Measurements from ENCODE around the gene LRRFIP2.
"Not testable (repeated sequence)": the region's sequence is repeated elsewhere in the genome, so short reads cannot be mapped to it uniquely, and the experiment has no call there.

The LRRFIP2 gene

DNA sequence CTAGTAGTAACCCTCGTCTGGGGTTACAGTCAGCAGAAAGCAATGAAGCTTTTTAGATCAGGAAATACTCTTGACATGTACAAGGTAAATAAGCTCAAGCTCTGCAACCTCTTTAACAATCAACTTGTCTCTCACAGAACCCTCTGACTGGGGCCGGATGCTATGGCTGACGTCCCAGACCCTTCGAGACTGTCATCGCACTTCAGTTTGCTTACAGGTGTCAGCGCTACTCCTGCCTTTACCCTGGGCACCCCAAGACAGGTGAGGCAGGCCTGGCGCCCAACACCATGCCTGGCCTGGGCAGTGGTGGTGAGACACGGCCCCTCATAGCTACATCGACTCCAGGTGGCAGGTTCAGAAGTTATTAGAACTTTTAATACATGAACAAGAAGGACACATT lies 30.6 kb downstream of the LRRFIP2 start:
- no peak for DNase-seq (ENCODE audit: low read depth)

- no peak for DNase-seq (ENCODE audit: low read depth)
Observed at GRCh38 chr3:37141676-37142075, 32.7 kb downstream of the LRRFIP2 start.

- no peak for DNase-seq (ENCODE audit: low read depth)
Observed at GRCh38 chr3:37140899-37141541, 33.4 kb downstream of the LRRFIP2 start.

DNA sequence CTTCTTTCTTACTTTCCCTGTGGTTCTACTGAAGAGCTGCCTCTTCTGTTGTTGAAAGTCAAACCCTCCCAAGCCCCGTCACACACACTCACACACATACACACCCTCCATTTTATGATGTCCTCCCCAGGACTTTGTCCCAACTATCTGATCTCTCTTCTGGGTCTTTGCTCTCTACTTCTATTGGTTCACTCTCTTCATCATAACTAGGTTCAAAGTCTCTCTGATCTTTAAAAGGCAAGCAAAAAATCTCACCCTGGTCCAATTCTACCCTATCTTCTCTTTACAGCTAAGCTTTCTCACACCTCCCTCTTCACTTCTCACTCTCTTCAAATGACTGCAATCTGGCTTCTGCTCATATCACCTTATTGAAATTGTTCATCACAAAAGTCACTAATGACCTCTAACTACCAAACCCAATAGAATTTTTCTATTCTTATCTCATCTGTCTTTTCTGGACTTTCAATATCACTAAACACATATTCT lies 34.8 kb downstream of the LRRFIP2 start:
- no peak for DNase-seq (ENCODE audit: low read depth)

DNA sequence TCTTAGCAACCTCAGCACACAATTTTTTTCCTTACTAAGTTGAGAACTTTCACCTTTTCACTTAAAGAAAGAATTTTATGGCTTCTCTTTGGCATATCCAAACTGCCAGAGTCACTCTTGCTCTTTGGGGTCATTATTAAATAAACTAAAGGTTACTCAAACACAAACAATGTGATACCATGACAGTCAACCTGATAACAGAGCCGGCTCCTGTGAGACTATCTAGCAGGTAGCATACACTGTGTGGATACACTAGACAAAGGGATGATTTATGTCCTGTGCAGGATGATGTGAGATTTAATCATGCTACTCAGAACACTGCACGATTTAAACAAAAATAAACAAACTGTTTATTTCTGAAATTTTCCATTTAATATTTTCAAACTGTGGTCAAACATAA lies 35.6 kb downstream of the LRRFIP2 start:
- DNase-seq (ENCODE audit: low read depth), result no peak

GRCh38 chr3:37137516-37137915 lies 36.9 kb downstream of the LRRFIP2 start:
- no peak for DNase-seq (ENCODE audit: low read depth)

- no peak for DNase-seq (ENCODE audit: low read depth)
Observed at GRCh38 chr3:37136067-37136466, 38.3 kb downstream of the LRRFIP2 start.

DNA sequence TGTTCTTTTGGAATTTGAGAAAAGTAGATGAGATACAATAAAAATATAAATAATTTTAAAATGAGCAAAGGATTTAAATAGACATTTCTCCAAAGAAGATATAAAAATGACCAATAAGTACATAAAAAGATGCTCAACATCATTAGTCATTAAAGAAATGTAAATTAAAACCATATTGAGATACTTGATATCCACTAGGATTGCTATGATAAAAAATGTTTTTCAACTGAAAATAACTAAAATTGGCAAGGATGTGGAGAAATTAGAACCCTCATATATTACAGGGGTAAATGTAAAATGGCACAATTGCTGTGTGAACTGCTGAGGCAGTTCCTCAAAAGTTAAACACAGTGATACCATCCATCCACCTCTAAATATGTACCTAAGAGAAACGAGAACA lies 38.8 kb downstream of the LRRFIP2 start:
- no peak for DNase-seq (ENCODE audit: low read depth)

- DNase-seq (ENCODE audit: low read depth), result no peak
Observed at GRCh38 chr3:37132334-37132733, 42.0 kb downstream of the LRRFIP2 start.

- no peak for DNase-seq (ENCODE audit: low read depth)
Observed at GRCh38 chr3:37131860-37132144, 42.6 kb downstream of the LRRFIP2 start.

DNA sequence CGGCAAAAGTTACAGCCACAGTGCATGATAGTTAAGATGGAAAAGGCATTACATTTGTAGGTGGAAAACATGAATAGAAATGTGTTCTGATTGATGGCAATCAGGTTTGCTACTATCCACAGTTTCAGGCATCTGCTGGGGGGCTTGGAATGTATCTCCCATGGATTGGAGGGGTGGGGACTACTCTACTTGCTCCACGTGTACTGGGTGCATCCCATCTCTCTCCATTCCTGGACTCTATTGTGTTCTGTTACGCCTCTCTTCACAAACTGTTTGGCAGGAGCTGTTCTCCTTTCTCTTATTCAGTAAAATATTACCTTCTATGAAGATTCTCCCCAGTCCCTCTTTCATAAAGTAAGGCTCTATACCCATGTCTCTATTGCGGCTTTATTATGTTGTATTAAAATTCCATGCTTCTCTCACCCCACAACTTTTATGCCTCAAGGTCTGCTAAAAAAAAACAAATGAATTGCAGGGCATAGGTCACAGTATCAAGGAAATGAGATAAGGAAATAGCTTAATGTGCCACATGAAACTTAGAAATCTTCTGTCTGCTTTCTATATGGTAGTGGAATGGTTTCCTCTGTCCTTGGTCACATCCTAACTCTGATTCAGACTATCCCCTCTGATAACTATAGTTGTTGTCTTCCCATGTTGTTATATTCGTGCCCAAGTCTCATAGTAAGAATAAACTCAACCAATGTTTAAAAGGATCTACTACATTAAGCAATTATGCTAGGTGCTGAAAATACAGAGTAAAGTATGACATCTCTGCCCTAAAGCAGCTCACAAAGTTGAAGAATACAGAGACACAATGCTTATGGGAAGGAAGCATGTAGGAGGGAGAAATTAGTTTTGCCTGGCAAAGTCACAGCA lies 43.2 kb downstream of the LRRFIP2 start:
- DNase-seq (ENCODE audit: low read depth), result no peak

GRCh38 chr3:37130448-37130847 lies 43.9 kb downstream of the LRRFIP2 start:
- DNase-seq (ENCODE audit: low read depth), result no peak

GRCh38 chr3:37129871-37130270 lies 44.5 kb downstream of the LRRFIP2 start:
- DNase-seq (ENCODE audit: low read depth), result no peak

- no peak for DNase-seq (ENCODE audit: low read depth)
Observed at GRCh38 chr3:37127340-37127739, 47.0 kb downstream of the LRRFIP2 start.

DNA sequence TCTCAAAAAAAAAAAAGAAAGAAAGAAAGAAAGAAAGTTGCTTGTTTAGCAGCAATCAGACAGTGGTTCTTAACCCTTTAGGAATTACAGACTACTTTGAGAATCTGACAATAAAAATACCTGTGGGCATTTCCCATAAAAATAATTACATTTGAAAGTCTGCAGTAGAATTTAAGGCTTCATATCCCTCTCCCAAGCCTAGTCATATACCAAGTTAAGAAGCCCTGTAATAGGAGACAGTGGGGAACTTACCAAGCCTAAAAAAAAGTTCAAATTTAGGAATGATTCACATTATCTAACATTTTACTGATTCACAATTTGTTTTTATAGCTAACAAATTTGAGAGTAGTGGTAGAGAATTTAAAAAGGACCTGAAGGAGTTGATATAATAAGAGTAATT lies 47.5 kb downstream of the LRRFIP2 start:
- DNase-seq (ENCODE audit: low read depth), result no peak

DNA sequence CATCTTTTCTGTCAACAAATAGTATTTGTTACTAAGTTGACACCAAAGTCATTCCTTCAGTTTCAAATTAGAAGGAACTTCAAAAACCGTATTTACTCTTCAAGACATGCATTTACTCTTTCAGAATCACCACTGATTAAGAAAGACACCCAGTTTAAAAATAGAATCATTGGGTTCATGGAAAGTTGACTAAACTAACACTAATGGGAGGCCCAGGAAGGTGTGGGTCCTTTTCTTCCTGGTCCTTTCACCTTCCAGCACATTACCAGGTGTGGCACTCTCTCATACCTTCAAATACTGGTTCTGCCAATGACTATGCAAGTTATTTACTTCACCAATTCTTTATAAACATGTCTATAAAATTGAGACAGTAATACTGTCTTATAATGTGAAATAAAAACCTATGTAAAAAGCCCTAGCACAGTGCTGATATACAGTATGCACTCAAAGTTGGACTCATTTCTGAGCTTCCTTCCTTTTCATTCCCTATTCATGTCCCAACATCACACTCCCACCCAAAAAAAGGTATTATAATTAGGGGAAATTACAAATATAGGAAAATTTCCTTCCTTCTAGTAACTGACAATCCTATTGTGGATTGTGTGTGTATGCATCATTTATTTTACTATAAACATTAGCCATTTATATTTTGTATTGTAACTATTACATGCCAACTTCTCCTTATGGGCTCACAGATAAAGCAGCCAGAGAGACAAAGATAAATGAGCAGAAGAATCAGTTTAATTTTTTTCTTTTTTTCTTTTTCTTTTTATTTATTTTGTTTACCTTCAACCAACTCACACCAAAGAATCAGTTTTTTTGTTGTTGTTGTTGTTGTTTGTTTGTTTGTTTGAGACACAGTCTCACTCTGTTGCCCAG lies 48.9 kb downstream of the LRRFIP2 start:
- DNase-seq (ENCODE audit: low read depth), result no peak

DNA sequence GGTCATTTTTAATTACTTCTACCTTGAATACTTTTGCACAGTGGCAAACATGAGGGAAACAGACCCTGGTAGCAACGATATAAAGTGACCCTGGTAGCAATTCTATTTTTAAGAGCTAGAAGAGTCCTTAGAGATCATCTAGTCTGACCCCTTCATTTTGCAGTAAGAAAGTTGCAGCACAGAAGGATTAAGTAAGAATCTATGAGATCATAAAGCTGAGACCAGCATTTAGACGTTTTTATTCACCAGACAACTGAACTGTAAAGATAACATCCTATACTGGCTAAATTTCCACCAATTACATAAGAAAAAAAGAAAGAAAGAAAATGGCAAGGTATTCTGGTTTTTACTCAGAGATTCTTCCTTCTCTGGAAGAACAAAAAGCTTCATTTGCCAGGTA lies 49.9 kb downstream of the LRRFIP2 start:
- DNase-seq (ENCODE audit: low read depth), result no peak

DNA sequence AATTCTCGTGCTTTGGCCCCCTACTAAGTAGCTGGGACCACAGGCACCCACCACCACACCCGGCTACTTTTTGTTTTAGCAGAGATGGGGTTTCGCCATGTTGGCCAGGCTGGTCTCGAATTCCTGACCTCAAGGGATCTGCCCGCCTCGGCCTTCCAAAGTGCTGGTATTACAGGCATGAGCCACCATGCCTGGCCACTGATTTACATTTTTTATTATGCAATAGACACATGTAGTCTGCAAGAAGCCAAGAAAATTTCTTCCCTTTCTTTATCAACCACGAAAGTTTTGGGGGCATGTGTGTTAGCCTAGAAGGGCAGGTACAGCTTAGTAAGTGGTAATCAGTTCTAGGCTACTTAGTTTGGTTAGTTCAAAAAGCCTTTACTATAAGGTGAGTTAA lies 51.1 kb downstream of the LRRFIP2 start:
- DNase-seq (ENCODE audit: low read depth), result no peak

DNA sequence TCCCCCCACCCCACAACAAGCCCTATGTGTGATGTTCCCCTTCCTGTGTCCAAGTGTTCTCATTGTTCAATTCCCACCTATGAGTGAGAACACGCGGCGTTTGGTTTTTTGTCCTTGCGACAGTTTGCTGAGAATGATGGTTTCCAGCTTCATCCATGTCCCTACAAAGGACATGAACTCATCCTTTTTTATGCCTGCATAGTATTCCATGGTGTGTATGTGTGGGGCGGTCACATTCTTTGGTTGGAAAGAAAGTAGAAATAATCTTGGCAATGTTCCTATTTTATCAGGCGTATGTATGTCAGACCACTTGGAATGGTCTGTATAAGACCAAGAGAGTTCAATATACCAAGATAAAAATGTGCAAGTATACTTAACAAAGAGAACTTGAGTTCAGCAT lies 52.3 kb downstream of the LRRFIP2 start:
- DNase-seq (ENCODE audit: low read depth), result not testable (repeated sequence)

GRCh38 chr3:37118163-37118562 lies 56.2 kb downstream of the LRRFIP2 start:
- no peak for DNase-seq (ENCODE audit: low read depth)

- DNase-seq (ENCODE audit: low read depth), result no peak
Observed at GRCh38 chr3:37117548-37117947, 56.8 kb downstream of the LRRFIP2 start.

DNA sequence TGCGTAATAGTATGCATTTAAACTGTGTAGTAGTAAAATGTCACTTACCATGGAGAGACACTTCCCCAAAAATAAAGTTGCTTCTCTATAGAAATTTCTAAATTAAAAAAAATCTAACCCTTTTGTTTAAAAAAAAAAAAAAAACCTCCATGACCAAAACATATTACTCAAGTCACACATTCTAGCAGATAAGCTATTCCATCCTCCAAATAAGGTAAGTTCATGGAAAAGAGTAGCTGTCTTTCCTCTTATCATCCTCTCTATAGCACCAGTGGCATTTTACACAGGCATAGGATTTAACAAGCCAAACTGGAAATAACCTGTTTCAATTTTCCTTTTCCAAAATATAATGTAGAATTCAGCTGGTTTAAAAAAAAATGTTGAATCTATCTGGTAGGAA lies 57.4 kb downstream of the LRRFIP2 start:
- no peak for DNase-seq (ENCODE audit: low read depth)

GRCh38 chr3:37115446-37115845 lies 58.9 kb downstream of the LRRFIP2 start:
- no peak for DNase-seq (ENCODE audit: low read depth)

Data from activated T-cell treated with anti-CD3 and anti-CD28 coated beads for 48 hours (primary cell).